GM19238 (cell line): ENCODE measurements around the gene VAC14.
"Not testable (repeated sequence)": the region's sequence is repeated elsewhere in the genome, so short reads cannot be mapped to it uniquely, and the experiment has no call there.

Experiments used
- DNase-seq: peaks from one replicate; pipeline ENCODE4 v3.0.0; 2011; ENCODE audit warnings: low spot score; ENCODE audit not compliant: insufficient read length

Gene VAC14

GRCh38 chr16:70681382-70682238 lies 119.3 kb downstream of the VAC14 start:
- no peak for DNase-seq

- no peak for DNase-seq
Observed at GRCh38 chr16:70680495-70681381, 120.2 kb downstream of the VAC14 start.

- no peak for DNase-seq
Observed at GRCh38 chr16:70679671-70680494, 121.1 kb downstream of the VAC14 start.

DNA sequence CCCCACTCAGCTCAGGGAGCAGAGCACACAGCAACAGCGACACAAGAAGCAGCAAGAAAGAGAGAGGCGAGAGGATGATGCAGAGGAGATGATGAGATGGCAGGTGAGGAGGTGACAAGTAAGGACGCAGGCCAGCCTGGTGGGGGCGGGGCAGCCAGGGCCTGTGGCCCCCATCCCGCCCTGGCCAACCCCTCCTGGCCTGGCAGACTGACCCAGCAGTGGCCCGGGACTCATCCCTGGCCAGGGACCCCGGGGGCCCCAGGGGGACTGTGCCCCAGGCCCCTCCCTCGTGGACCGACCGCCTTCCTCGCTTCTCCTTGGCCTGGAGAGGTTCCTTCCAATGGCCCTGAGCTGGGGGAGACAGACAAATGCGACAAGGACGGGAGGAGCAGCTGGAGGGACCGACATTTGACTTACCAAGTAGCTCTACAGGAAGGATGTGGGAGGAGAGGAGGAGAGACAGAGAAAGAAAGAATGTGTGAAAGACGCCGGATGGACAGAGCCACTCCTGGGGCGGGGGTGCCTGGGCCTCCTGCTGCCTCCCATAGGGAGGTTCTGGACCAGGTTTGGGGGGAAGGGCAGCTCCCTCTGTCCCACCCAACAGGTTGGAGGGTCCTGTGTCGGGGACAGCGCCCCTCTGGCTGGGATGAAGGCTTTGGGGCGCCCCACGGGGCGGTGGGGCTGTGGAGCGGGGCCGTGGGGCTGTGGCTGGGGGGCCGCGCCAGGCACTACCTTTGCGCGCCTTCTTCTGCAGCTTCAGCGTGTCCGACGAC lies 121.9 kb downstream of the VAC14 start:
- DNase-seq, result no peak

- DNase-seq, result no peak
Observed at GRCh38 chr16:70678121-70678897, 122.6 kb downstream of the VAC14 start.

- DNase-seq, result no peak
Observed at GRCh38 chr16:70677499-70678120, 123.3 kb downstream of the VAC14 start.

GRCh38 chr16:70676675-70677498 lies 124.1 kb downstream of the VAC14 start:
- DNase-seq, result no peak

GRCh38 chr16:70675851-70676513 lies 125.0 kb downstream of the VAC14 start:
- DNase-seq, result no peak

DNA sequence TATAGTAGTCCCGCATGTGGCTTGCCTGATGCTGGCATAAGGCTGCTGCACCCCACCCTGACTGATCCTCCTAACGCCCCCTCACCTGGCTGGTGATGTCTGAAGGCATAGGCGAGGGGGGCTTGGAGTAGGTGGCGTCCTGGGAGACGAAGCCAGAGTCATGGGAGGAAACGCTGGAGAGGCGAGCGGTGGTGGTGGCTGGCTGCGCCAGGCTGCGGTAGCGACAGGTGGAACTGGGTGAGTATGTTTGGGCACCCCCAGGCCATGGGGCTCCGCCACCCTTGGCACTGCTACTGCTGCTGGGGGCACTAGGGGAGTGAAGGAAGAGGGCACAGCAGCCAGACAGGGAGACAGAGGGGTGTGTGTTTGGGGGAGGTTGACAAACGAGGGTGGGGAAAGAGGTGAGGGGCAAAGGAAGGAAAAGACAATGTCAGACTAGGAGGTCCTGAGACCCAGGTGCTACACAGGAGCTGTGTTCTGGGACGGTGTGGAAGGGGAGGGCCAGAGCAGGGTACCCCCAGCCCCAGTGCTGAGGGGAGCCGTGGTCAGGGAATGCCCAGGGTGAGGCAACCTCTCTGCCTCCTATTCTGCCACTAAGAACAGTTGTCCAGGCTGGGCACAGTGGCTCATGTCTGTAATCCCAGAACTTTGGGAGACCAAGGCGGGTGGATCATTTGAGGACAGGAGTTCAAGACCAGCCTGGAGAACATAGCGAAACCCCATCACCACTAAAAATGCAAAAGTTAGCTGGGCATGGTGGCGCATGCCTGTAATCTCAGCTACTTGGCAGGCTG lies 126.5 kb downstream of the VAC14 start:
- no peak for DNase-seq

DNA sequence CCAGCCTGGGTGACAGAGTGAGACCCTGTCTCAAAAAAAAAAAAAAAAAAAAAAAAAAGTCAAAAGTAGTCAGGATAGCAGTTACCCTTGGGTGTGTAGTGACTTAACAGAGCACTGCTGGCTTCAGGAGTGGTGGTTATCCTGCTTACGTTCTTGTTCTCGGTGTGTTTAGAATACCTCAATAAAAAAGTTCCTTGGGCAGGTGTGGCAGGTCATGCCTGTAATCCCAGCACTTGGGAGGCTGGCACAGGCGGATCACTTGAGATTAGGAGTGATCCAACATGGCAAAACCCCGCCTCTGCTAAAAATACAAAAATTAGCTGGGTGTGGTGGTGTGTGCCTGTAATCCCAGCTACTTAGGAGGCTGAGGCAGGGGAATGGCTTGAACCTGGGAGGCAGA lies 130.0 kb downstream of the VAC14 start:
- DNase-seq, result not testable (repeated sequence)

DNA sequence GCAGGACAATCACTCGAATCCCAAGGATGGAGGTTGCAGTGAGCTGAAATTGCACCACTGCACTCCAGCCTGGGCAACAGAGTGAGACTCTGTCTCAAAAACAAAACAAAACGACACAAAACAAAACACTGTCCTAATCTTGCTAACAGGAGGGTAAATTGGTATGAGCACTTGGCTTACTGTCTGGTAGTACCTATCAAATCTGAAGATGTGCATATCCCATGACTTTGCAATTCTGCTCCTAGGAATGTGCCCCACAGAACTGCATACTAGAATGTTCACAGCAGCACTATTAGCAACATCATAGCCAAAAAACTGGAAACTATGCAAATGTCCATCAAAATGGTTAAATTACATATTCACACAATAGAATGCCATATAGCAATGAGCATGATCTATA lies 130.8 kb downstream of the VAC14 start:
- DNase-seq, result no peak

- no peak for DNase-seq
Observed at GRCh38 chr16:70665806-70666735, 134.9 kb downstream of the VAC14 start.

DNA sequence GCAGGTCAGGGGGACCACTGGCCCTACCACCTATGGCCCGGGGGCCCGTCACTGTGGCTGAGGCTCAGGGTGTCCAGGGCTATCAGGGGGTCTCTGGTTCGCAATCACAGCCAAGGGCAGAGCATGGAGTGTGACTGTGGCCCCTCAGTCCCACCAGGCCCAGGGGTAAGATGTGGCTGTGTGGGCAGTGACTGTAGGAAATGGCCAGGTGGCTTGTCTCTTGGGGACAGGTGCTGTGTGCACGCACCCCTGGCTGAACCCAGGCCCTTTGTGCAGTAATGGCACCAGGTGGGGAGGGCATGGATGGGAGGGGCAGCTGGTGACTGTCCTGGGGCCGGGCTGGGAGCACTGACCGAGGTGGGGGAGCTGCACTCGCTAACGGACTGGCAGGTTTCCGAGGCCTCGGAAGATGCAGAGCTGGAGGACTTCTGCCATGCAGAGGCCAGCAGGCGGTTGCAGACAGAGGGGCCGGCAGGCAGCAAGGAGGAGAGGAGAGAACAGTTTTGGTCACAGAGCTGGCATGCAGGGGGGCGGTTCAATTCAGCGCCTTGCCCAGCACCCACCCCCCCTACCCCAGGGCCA lies 135.8 kb downstream of the VAC14 start:
- no peak for DNase-seq

DNA sequence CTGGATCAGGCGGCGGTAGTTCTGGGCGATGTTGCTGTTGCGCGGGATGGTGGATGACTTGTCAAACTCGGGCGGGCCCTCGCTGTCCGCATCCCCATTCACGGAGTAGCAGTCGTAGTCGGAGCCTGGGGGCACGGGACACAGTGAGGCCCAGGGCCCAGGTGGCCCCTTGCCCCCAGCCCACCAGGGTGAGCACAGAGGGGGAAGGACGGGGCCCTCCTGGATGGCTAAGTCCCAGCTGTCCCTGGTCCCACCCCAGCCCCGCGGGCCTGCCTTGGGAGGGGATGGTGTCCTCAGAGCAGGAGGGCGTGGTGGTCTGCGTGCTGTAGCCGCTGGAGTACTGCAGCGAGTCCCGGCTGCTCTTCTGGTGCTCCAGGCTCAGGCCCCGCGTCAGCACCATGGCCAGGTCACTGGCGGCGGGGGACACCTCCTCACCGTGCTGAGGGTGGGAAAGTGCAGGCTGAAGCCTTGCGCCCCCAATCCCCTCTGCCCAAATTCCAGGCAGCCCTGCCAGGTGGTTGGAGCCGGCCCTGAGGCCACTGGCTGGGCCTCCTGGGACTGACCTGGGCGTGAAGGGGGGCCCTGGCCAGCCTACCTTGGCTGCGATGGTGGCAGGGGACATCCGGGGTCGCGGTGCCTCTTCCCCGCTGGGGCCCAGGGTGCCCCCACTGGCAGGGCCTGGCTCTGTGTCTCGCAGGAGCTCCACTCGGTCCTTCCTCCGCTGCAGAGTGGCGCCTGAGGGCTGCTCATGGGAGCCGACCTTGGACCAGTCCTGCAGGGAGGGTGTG lies 136.4 kb downstream of the VAC14 start:
- no peak for DNase-seq
